GM23248 (cell line): ENCODE measurements around the gene TSPAN3. TPM values are rescaled to one million over a fixed set of nuclear protein-coding genes. Genes with fewer than 3 reads are reported as not detected.

Experiments
- DNase-seq: peaks from one replicate; pipeline ENCODE4 v3.0.0-alpha.2; 2015
- H2AFZ ChIP-seq: fragments of 200-600 bp; sonication (generic); 2 replicates; pipeline ENCODE4 v1.6.1; 2016; ENCODE audit warnings: antibody characterized with exemption
- H3F3A ChIP-seq: fragments of 200-600 bp; sonication (generic); 2 replicates; pipeline ENCODE4 v1.6.1; 2016; ENCODE audit warnings: mild to moderate bottlenecking, antibody characterized with exemption, mixed run types; ENCODE audit not compliant: insufficient read depth
- H3K27ac ChIP-seq: fragments of 200-600 bp; sonication (generic); 2 replicates; pipeline ENCODE4 v1.5.1; 2016; ENCODE audit warnings: mild to moderate bottlenecking
- H3K27me3 ChIP-seq: fragments of 200-600 bp; sonication (generic); replicated peaks from 2 replicates; pipeline ENCODE4 v1.6.1; 2016; ENCODE audit warnings: mild to moderate bottlenecking; ENCODE audit not compliant: insufficient read depth
- H3K36me3 ChIP-seq: fragments of 200-600 bp; sonication (generic); 2 replicates; pipeline ENCODE4 v1.6.1; 2016; ENCODE audit warnings: low read depth, mild to moderate bottlenecking
- H3K4me1 ChIP-seq: fragments of 200-600 bp; sonication (generic); 2 replicates; pipeline ENCODE4 v1.6.1; 2016; ENCODE audit warnings: mild to moderate bottlenecking; ENCODE audit not compliant: insufficient read depth
- H3K4me2 ChIP-seq: fragments of 200-600 bp; sonication (generic); one replicate; pipeline ENCODE4 v1.6.1; 2016; ENCODE audit warnings: mild to moderate bottlenecking; ENCODE audit not compliant: unreplicated experiment
- H3K4me3 ChIP-seq: fragments of 200-600 bp; sonication (generic); 2 replicates; pipeline ENCODE4 v1.5.1; 2016; ENCODE audit warnings: mild to moderate bottlenecking
- H3K79me2 ChIP-seq: fragments of 200-600 bp; sonication (generic); 2 replicates; pipeline ENCODE4 v1.6.1; 2016; ENCODE audit warnings: mild to moderate bottlenecking; ENCODE audit not compliant: insufficient read depth
- H3K9ac ChIP-seq: fragments of 200-600 bp; sonication (generic); 2 replicates; pipeline ENCODE4 v1.6.1; 2016; ENCODE audit warnings: mild to moderate bottlenecking
- H3K9me2 ChIP-seq: fragments of 200-600 bp; sonication (generic); 2 replicates; pipeline ENCODE4 v1.6.1; 2016; ENCODE audit warnings: mixed run types, mild to moderate bottlenecking, moderate library complexity; ENCODE audit not compliant: insufficient read depth
- H3K9me3 ChIP-seq: fragments of 200-600 bp; sonication (generic); one replicate; pipeline ENCODE4 v1.6.1; 2017; ENCODE audit warnings: low read depth
- H4K20me1 ChIP-seq: fragments of 200-600 bp; sonication (generic); 2 replicates; pipeline ENCODE4 v1.6.0; 2016; ENCODE audit not compliant: insufficient read depth
- EZH2 ChIP-seq: fragments of 200-600 bp; sonication (generic); IDR thresholded peaks from 2 replicates; pipeline ENCODE4 v1.6.1; 2018; ENCODE audit warnings: antibody characterized with exemption, mild to moderate bottlenecking; ENCODE audit not compliant: insufficient read depth, poor library complexity, severe bottlenecking
- EZH2phosphoT487 ChIP-seq: fragments of 200-600 bp; sonication (generic); IDR thresholded peaks from 2 replicates; pipeline ENCODE4 v1.6.1; 2018; ENCODE audit warnings: antibody characterized with exemption, moderate library complexity, mild to moderate bottlenecking, low read depth; ENCODE audit not compliant: insufficient read depth
- WGBS, 2 experiments: methylation state at CpG; one replicate each; pipeline ENCODE4 v1.1.6; 2015 to 2017; ENCODE audit warnings: low lambda C conversion rate in 2 of 2, low coverage in 1 of 2; ENCODE audit errors: missing lambda C conversion rate in 2 of 2; 5-methylcytosine and 5-hydroxymethylcytosine counted together
- in situ Hi-C: fragments of 300-500 bp; cut with MboI; formaldehyde crosslinking; loops from 2 replicates; pipeline ENCODE4 v1.15.0; 2020
- polyA plus RNA-seq: library from polyadenylated mRNA; unstranded; fragments of >200 nt; fragmentation: Nextera tagmentation; extraction: Ambion mirVana; gene quantifications from 2 replicates; pipeline ENCODE4 v1.2.1, GENCODE V29; 2016
- total RNA-seq: library from RNA; depleted of rRNA; stranded (reverse); fragments of >200 nt; shearing (Covaris generic); gene quantifications from 2 replicates; pipeline ENCODE4 v1.2.3, GENCODE V29; 2014

Gene TSPAN3
- total and polyA plus RNA-seq, 2 experiments from 2014 or later: 307 to 321 TPM

DNA sequence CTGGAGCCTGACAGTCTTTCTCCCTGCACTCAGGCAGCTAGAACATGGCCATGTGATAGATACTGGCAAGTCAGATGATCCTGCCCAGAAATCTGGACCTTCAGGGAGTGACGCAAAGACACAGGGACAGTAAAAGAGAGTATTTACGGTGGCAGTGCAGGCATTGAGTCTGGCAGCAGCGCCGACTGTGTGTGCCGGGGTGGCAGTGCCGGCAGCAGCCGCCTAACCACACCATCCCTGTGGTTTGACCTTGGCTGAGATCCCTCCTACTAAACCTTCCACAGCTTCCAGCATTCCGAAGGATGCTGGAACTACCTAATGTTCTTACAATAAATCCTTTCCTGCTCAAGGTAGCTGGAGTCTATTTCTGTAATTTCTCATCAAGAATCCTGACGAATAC, 4.6 kb upstream of the TSPAN3 start:
- Histone ChIP-seq H3K4me3 (no peak overlapping the region), H2AFZ (no peak overlapping the region), H3K79me2 (no peaks in the 10 kb centered on the region), H3K9me2 (no peaks in the 10 kb centered on the region), H3K9me3 (no peaks in the 10 kb centered on the region), H3K4me2 (no peak overlapping the region), H3F3A (peaks cover 14% of the 10 kb centered on the region), H3K36me3 (no peaks in the 10 kb centered on the region), H4K20me1 (no peaks in the 10 kb centered on the region), H3K27me3 (no peaks in the 10 kb centered on the region), H3K4me1 (peaks cover 6% of the 10 kb centered on the region), H3K27ac (no peak overlapping the region), H3K9ac (no peak overlapping the region)
- 43 to 47% methylated on average over 9 of the region's 9 CpGs for WGBS, 2 experiments
- DNase-seq: peak; percentile 47
- TF ChIP-seq EZH2phosphoT487: no peak
- TF ChIP-seq EZH2: no peak
- in situ Hi-C loops: no loop called here

DNA sequence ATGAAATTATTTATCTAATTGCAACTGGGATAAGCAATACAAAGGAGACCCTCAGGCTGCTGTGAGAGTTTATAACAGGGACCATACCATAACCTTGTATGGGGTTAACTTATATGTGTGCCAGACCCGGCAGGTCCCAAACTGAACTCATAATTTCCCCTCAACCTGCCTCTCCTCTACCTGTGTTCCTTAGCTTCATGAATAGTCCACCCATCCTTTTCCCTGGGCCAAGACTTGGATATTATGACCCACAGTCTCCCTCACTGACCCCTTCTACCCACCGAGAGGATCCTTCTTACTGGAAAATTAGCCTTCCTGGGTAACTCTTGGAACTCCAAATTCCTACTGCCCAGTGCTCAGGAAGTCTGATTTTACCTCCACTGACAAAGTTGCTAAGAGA, 3.4 kb upstream of the TSPAN3 start:
- H3K9me2 ChIP-seq: no peaks in the 10 kb centered on the region
- H3K9ac ChIP-seq: no peak overlapping the region
- peaks cover 14% of the 10 kb centered on the region for H3F3A ChIP-seq
- peaks cover 9% of the 10 kb centered on the region for H3K79me2 ChIP-seq
- peaks cover 11% of the 10 kb centered on the region for H3K4me1 ChIP-seq
- no peaks in the 10 kb centered on the region for H4K20me1 ChIP-seq
- H2AFZ ChIP-seq: no peak overlapping the region
- no peaks in the 10 kb centered on the region for H3K9me3 ChIP-seq
- DNase-seq: no peak
- no peaks in the 10 kb centered on the region for H3K27me3 ChIP-seq
- in situ Hi-C loops: no loop called here
- H3K36me3 ChIP-seq: no peaks in the 10 kb centered on the region
- no peak overlapping the region for H3K27ac ChIP-seq
- H3K4me3 ChIP-seq: no peak overlapping the region
- H3K4me2 ChIP-seq: no peak overlapping the region
- 48 to 57% methylated on average over 2 of the region's 2 CpGs for WGBS, 2 experiments
- TF ChIP-seq EZH2 (no peak), EZH2phosphoT487 (no peak)

DNA sequence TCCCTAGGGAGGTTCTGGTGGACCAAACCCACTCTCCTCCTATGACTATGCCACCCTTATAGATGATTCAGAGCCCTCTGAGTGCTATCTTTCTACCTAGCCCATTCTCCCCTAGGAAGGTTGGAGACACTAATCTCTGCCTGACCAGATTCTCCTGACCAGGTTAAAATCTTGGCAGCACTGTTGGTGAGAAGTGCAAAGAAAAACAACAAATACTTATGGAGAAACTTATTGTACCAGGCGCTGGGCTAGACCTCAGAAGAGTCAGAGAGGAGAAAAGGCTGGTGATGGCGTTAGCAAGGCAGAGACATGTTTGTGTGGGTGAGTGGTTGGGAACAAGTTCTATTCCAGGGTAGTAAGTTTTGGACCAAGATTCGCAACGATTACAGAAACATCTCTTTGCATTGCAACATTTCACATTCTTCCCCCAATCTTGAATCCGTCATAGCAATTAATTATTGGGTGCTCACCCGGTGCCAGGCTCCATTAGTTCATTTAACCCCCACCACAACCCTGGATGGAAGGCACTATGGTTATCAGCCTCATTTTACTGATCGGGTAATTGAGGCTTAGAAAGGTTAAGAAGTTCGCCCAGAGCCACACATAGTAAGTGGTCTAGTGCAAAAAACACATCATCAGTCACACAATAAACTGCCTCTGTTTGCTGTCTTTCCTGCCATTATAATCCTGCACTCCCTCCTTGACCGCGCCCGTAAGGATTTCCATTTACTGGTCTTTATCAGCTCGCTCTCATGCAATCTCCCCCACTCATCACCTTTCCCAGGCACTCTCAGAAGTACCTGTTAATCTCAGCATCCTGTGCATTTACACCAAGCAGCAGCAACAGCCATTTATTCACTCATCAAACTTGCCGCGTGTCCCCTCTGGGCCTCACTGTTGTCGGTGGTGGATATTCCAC, 655 bp upstream of the TSPAN3 start:
- Histone ChIP-seq H4K20me1 (peaks cover 5% of the 10 kb centered on the region; the same call in 1 of the 2 replicates), H3K27ac (peak overlapping the region; percentile 69), H3K79me2 (peaks cover 37% of the 10 kb centered on the region), H3K27me3 (no peaks in the 10 kb centered on the region), H3F3A (peaks cover 17% of the 10 kb centered on the region), H3K4me2 (peak overlapping the region; percentile 65), H3K9ac (peak overlapping the region; percentile 83), H3K4me3 (peak overlapping the region; percentile 95), H3K9me2 (no peaks in the 10 kb centered on the region), H2AFZ (peak overlapping the region; percentile 75), H3K4me1 (peaks cover 21% of the 10 kb centered on the region), H3K36me3 (no peaks in the 10 kb centered on the region), H3K9me3 (no peaks in the 10 kb centered on the region)
- 64 to 65% methylated on average over 15 of the region's 15 CpGs for WGBS, 2 experiments
- no peak for TF ChIP-seq EZH2phosphoT487
- no peak for TF ChIP-seq EZH2
- DNase-seq: peak; percentile 60
- in situ Hi-C loops: no loop called here

DNA sequence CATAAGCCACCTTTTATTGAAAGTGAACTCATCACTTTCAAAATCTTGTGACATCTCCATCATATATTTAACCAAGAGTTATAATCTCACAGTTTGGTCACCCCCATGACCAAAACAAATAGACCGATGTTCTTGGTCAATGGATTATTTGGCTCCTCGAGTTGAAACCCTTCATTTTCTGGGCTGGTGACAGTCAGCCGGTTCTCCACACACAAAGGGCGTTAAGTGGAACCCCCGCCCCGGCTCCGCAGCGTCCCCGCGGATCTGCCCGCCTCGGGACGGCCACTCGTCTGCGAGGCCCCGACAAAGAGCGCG, 772 bp downstream of the TSPAN3 start:
- H4K20me1 ChIP-seq: peaks cover 5% of the 10 kb centered on the region; the same call in 1 of the 2 replicates
- H3K36me3 ChIP-seq: no peaks in the 10 kb centered on the region
- no peaks in the 10 kb centered on the region for H3K9me3 ChIP-seq
- peak overlapping the region; percentile 89 for H3K4me2 ChIP-seq
- H3K27ac ChIP-seq: peak overlapping the region; percentile 69
- H3K4me1 ChIP-seq: peaks cover 23% of the 10 kb centered on the region
- in situ Hi-C loops: no loop called here
- H2AFZ ChIP-seq: peak overlapping the region; percentile 67
- H3K4me3 ChIP-seq: peak overlapping the region; percentile 95
- H3K9ac ChIP-seq: peak overlapping the region; percentile 83
- no peak for DNase-seq
- H3K9me2 ChIP-seq: no peaks in the 10 kb centered on the region
- no peaks in the 10 kb centered on the region for H3K27me3 ChIP-seq
- H3F3A ChIP-seq: peaks cover 11% of the 10 kb centered on the region
- 0 to 2% methylated on average over 18 of the region's 18 CpGs for WGBS, 2 experiments
- H3K79me2 ChIP-seq: peaks cover 51% of the 10 kb centered on the region
- TF ChIP-seq EZH2: no peak
- TF ChIP-seq EZH2phosphoT487: no peak
